Mucosa of rectum (tissue), 2 donors: ENCODE results near the gene GOLGA5.
"Not testable (repeated sequence)": the region's sequence is repeated elsewhere in the genome, so short reads cannot be mapped to it uniquely, and the experiment has no call there.

ENCODE experiments used
- H3K27ac ChIP-seq, 2 donors: one replicate each; pipeline ENCODE4 v1.7.0; 2013; ENCODE audit warnings: inconsistent platforms in 2 of 2, low read depth in 2 of 2, low read length in 2 of 2
- H3K27me3 ChIP-seq, 2 donors: one replicate each; pipeline ENCODE4 v1.7.0; 2013; ENCODE audit warnings: low read length in 2 of 2; ENCODE audit not compliant: control insufficient read depth in 2 of 2, insufficient read depth in 2 of 2
- H3K36me3 ChIP-seq, 2 donors: one replicate each; pipeline ENCODE4 v1.7.0; 2013; ENCODE audit warnings: low read length in 2 of 2; ENCODE audit not compliant: control insufficient read depth in 2 of 2, insufficient read depth in 2 of 2
- H3K4me1 ChIP-seq, 2 donors: one replicate each; pipeline ENCODE4 v1.7.0; 2013; ENCODE audit warnings: low read length in 2 of 2, mild to moderate bottlenecking in 1 of 2; ENCODE audit not compliant: control insufficient read depth in 2 of 2, insufficient read depth in 2 of 2
- H3K4me3 ChIP-seq, 2 donors: one replicate each; pipeline ENCODE4 v1.7.0; 2013; ENCODE audit warnings: low read length in 2 of 2
- H3K9ac ChIP-seq, 2 donors: one replicate each; pipeline ENCODE4 v1.7.0; 2013; ENCODE audit warnings: low read length in 2 of 2, low read depth in 1 of 2, mild to moderate bottlenecking in 1 of 2
- H3K9me3 ChIP-seq, 2 donors: one replicate each; pipeline ENCODE4 v1.7.0; 2013; ENCODE audit warnings: low read length in 2 of 2; ENCODE audit not compliant: control insufficient read depth in 2 of 2
- donor health status: healthy.
- donor health status: Normal muscosa, but diverticular disease.

GOLGA5 gene

DNA sequence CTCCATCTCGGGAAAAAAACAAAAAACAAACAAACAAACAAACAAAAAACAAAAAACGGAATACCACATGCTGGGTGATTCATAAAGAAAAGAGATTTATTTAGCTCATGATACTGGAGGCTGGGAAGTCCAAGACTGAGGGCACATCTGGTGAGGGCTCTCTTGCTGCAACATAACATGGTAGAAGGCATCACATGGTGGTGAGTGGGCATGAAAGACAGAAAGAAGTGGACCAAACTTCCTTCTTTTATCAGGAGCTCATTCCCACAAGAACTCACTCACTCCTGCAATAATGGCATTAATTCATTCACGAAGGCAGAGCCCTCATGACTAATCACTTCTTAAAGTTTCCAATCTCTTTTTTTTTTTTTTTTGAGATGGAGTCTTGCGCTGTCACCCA lies 37.7 kb upstream of the GOLGA5 start:
- Histone ChIP-seq H3K4me3 (no peak overlapping the region), H3K9ac (no peak overlapping the region), H3K27ac (no peak overlapping the region), H3K36me3 (no peaks in the 10 kb centered on the region), H3K4me1 (no peaks in the 10 kb centered on the region), H3K9me3 (no peaks in the 10 kb centered on the region), H3K27me3 (no peaks in the 10 kb centered on the region)

DNA sequence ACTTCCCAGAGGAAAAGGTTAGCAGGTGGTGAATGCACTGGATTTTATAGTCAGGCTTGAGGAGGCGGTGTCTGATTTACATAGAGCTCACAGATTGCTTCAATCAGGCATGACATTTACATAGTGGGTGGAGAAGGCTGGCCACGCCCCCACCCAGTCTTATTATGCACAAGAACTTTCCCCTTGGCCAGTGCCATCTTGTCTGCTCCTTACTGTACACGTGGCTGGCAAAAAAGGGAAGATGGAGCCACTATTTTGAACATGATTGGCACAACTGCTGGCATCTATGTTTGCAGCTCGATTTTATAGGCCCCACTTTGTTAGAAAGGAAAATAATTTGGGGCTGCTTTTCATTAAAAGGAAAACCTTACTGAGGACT lies 34.8 kb upstream of the GOLGA5 start:
- no peaks in the 10 kb centered on the region for H3K9me3 ChIP-seq
- no peaks in the 10 kb centered on the region for H3K4me1 ChIP-seq
- H3K9ac ChIP-seq = no peak overlapping the region
- no peaks in the 10 kb centered on the region for H3K36me3 ChIP-seq
- no peaks in the 10 kb centered on the region for H3K27me3 ChIP-seq
- H3K27ac ChIP-seq = no peak overlapping the region
- no peak overlapping the region for H3K4me3 ChIP-seq

DNA sequence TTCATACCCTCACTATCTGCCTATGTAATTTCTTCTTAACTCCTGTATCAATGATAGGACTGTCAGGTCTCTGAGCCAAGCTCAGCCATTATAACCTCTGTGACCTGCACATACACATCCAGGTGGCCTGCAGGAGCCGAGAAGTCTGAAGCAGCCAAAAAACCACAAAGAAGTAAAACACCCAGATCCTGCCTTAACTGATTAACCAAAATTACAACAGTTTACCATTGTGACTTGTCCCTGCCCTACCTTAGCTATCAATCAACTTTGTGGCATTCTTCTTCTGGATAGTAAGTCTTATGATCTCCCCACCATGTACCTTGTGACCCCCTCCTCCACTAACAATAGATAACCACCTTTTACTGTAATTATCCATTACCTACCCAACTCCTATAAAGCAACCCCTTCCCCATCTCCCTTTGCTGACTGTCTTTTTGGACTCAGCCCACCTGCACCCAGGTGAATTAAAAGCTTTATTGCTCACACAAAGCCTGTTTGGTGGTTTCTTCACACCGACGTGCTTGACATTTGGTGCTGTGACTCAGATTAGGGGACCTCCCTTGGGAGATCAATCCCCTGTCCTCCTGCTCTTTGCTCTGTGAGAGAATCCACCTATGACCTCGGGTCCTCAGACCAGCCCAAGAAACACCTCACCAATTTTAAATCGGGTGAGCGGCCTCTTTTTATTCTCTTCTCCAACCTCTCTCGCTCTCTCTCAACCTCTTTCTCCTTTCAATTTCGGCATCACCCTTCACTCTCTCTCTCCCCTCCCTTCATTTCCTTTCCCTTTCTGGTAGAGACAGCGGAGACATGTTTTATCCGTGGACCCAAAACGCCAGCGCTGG lies 34.2 kb upstream of the GOLGA5 start:
- no peaks in the 10 kb centered on the region for H3K9me3 ChIP-seq
- no peaks in the 10 kb centered on the region for H3K27me3 ChIP-seq
- H3K4me3 ChIP-seq = no peak overlapping the region
- no peaks in the 10 kb centered on the region for H3K36me3 ChIP-seq
- H3K4me1 ChIP-seq = no peaks in the 10 kb centered on the region
- no peak overlapping the region for H3K27ac ChIP-seq
- no peak overlapping the region for H3K9ac ChIP-seq

DNA sequence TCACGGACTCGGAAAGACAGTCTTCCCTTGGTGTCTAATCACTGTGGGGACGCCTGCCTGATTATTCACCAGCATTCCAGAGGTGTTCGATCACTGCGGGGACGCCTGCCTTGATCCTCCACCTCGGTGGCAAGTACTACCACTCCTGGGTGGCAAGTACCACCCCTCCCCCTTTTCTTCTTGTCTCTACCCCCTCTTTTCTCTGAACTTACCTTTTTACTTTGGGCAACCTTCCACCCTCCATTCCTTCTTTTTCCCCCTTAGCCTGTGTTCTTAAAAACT lies 33.6 kb upstream of the GOLGA5 start:
- H3K9me3 ChIP-seq = no peaks in the 10 kb centered on the region
- H3K4me3 ChIP-seq = no peak overlapping the region
- no peaks in the 10 kb centered on the region for H3K36me3 ChIP-seq
- H3K27ac ChIP-seq = no peak overlapping the region
- H3K4me1 ChIP-seq = no peaks in the 10 kb centered on the region
- H3K9ac ChIP-seq = no peak overlapping the region
- no peaks in the 10 kb centered on the region for H3K27me3 ChIP-seq

DNA sequence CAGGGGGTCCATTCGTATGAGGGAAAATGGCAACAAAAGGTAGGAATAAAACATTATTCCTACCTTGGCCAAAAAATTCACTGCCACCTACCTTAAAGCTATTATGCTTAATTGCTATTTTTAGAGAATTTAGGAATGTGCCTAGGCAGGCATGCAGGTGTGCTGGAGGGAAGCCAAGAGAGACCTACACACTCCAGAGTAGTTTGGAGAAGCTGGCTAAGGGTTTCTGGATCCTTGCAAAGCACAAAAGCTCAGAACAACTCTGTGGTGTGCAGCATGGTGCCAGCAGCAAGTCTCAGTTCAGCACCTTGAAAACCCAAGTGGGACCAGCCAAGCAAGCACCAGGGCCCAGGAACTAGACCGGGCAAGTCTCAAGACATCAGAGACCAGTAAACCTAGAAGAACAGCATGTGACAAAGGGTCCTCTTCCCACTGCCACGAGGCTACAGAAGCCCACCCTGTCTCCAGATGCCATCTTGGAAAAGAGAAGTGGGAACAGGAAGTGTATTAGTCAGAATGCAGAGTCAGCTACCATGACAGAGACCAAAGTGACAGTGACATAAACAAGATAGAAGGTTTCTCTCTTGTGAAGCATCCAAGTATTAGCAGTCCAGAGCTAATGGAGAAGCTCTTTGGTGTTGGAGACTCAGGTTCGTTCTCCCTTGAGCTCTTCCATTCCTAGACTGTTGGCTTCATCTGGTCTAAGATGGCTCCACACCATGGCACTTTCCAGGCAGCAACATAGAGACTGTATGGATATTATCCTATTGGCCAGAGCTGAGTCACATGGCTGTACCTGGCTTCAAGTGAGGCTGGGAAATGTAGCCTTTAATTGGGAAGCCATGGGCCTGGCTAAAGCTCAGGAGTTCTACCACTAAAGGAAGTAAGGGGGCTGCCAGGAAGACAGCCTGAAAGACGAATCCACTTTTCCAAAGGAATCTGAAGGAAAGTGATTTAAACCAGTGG lies 30.2 kb upstream of the GOLGA5 start:
- not testable (repeated sequence) for H3K27ac ChIP-seq, H3K9ac ChIP-seq, H3K36me3 ChIP-seq, H3K4me1 ChIP-seq, H3K4me3 ChIP-seq, H3K27me3 ChIP-seq, H3K9me3 ChIP-seq

DNA sequence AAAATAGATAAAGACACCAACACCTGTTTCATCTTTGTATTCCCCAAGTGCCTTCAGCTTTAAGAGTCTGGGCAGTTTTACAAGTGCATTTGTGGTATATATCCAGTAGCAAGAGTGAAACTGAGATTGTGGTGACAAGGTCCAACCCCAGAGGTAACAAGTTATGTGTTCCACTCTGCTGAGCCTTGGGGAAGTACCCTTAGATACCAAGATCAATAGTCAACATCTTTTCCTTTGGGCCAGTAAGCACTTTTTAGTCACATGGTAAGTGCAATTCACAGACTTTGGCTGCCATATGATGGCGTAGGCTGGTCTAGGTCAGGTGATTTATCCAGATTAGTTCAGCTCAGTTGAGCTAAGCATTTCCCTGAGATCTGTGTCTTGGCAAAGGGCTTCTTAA lies 25.9 kb upstream of the GOLGA5 start:
- H3K36me3 ChIP-seq, H3K9me3 ChIP-seq, H3K4me1 ChIP-seq, H3K4me3 ChIP-seq, H3K27me3 ChIP-seq, H3K9ac ChIP-seq: not testable (repeated sequence)
- peak overlapping the region; percentile 63 to 68 for H3K27ac ChIP-seq

DNA sequence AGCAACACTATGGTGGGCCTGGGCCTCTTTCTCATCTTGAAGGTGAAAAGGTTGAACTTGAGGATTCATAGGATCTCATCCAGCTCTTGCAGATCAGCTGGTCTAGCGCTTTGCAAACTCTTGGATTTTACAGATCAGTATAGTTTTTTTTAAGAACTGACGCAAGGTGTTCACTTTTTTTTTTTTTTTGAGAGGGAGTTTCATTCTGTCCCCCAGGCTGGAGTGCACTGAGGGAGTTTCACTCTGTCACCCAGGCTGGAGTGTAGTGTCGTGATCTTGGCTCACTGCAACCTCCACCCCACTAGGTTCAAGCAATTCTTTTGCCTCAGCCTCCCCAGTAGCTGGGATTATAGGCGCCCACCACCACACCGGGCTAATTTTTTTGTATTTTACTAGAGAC lies 25.3 kb upstream of the GOLGA5 start:
- Histone ChIP-seq H3K9ac (no peak overlapping the region), H3K27ac (peak overlapping the region; percentile 63 to 68), H3K9me3 (no peaks in the 10 kb centered on the region), H3K4me1 (peaks cover 0 to 5% of the 10 kb centered on the region in 2 donors), H3K36me3 (no peaks in the 10 kb centered on the region), H3K4me3 (no peak overlapping the region), H3K27me3 (no peaks in the 10 kb centered on the region)

DNA sequence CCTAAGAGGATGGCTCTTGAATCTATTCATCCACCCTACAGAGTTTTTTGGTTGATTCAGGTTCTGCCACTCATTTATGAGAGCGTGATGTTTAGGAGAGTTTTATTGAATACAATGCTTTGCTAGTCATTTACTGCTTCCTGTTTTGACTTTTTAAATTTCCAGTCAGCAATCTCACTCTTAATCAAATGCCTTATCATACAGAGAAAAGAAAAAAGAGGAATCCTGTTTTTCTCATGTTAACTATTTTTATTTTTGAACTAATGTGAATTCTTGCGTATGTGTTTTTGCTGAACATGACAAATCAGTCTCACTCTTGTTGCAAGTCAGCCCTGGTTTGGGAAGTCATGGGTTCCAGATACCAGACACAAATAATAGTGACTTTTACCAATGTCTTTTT lies 23.6 kb upstream of the GOLGA5 start:
- Histone ChIP-seq H3K4me1 (peaks cover 0 to 5% of the 10 kb centered on the region in 2 donors), H3K9me3 (no peaks in the 10 kb centered on the region), H3K27ac (peak overlapping the region in 1 of 2 donors; percentile 65), H3K4me3 (no peak overlapping the region), H3K27me3 (no peaks in the 10 kb centered on the region), H3K9ac (no peak overlapping the region), H3K36me3 (no peaks in the 10 kb centered on the region)

DNA sequence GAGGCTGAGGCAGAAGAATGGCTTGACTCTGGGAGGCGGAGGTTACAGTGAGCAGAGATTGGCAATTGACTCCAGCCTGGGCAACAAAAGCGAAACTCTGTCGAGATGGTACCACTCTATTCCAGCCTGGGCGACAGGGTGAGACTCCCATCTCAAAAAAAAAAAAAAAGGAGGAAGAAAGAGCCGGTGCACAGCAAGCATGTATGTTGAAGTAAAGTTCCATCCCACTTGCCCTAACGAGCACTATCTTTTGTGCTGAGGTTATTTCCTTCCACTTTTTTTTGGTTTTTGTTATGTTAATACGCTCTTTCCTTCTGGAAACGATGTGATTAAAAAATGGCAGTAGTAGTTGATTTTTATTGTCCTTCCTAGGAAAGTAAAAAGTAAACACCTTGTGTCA lies 19.5 kb upstream of the GOLGA5 start:
- no peaks in the 10 kb centered on the region for H3K27me3 ChIP-seq
- H3K4me1 ChIP-seq = no peaks in the 10 kb centered on the region
- no peaks in the 10 kb centered on the region for H3K36me3 ChIP-seq
- no peaks in the 10 kb centered on the region for H3K9me3 ChIP-seq
- no peak overlapping the region for H3K9ac ChIP-seq
- peak overlapping the region; percentile 61 to 71 for H3K27ac ChIP-seq
- H3K4me3 ChIP-seq = no peak overlapping the region

DNA sequence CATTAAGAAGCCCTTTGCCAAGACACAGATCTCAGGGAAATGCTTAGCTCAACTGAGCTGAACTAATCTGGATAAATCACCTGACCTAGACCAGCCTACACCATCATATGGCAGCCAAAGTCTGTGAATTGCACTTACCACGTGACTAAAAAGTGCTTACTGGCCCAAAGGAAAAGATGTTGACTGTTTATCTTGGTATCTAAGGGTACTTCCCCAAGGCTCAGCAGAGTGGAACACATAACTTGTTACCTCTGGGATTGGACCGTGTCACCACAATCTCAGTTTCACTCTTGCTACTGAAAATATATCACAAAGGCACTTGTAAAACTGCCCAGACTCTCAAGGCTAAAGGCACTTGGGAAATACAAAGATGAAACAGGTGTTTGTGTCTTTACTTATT lies 18.8 kb upstream of the GOLGA5 start:
- not testable (repeated sequence) for H3K4me3 ChIP-seq, H3K9me3 ChIP-seq, H3K9ac ChIP-seq, H3K36me3 ChIP-seq, H3K4me1 ChIP-seq, H3K27me3 ChIP-seq
- peak overlapping the region in 1 of 2 donors; percentile 61 for H3K27ac ChIP-seq
